HEK293T (cell line): ENCODE results near the gene SPOUT1.

Experiments
- ELF4 ChIP-seq: fragments of 450-650 bp; IDR thresholded peaks from 2 replicates; pipeline ENCODE4 v1.6.1; 2017; ENCODE audit warnings: antibody characterized with exemption
- FOXK2 ChIP-seq: fragments of 450-650 bp; IDR thresholded peaks from 2 replicates; pipeline ENCODE4 v1.6.1; 2016; ENCODE audit warnings: mild to moderate bottlenecking
- FOXM1 ChIP-seq: fragments of 450-650 bp; IDR thresholded peaks from 2 replicates; pipeline ENCODE4 v1.6.1; 2017; ENCODE audit warnings: mild to moderate bottlenecking, borderline replicate concordance
- HDGF ChIP-seq: fragments of 450-650 bp; IDR thresholded peaks from 2 replicates; pipeline ENCODE4 v1.6.1; 2017; ENCODE audit warnings: antibody characterized with exemption, borderline replicate concordance
- LEF1 ChIP-seq: fragments of 450-650 bp; IDR thresholded peaks from 2 replicates; pipeline ENCODE4 v1.6.1; 2017; ENCODE audit warnings: mild to moderate bottlenecking, borderline replicate concordance
- SP1 ChIP-seq: fragments of 450-650 bp; IDR thresholded peaks from 2 replicates; pipeline ENCODE4 v1.6.1; 2017
- SUZ12 ChIP-seq: fragments of 450-650 bp; IDR thresholded peaks from 2 replicates; pipeline ENCODE4 v1.6.1; 2016; ENCODE audit warnings: mild to moderate bottlenecking
- TF ChIP-seq, protein P1 (sequence below): fragments of 450-650 bp; IDR thresholded peaks from 2 replicates; pipeline ENCODE4 v1.6.1; 2016

DNA sequence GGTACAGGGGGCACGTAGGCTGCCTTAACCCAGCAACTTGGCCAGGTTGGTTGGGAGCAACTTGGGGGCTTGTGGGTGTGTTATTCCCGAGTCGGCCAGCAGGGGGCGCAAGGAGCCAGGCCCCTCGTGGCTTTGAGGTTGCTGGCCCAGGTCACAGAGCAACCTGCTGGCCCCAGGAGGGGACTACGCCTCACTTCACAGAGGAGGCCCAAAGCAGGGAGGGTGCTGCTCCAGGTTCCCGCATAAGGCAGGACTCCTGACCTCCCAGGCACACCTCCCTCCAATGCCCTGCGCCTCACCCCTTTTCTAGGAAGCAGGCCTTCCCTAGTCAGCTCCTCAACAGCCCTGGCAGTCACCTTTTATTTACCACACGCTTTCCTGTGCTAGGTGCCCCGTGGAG lies 34.1 kb upstream of the SPOUT1 start:
- no peak for TF ChIP-seq SUZ12
- no peak for TF ChIP-seq FOXM1
- TF ChIP-seq SP1: no peak
- TF ChIP-seq LEF1: no peak
- TF ChIP-seq FOXK2: no peak
- TF ChIP-seq ELF4: no peak
- TF ChIP-seq, protein P1, sequence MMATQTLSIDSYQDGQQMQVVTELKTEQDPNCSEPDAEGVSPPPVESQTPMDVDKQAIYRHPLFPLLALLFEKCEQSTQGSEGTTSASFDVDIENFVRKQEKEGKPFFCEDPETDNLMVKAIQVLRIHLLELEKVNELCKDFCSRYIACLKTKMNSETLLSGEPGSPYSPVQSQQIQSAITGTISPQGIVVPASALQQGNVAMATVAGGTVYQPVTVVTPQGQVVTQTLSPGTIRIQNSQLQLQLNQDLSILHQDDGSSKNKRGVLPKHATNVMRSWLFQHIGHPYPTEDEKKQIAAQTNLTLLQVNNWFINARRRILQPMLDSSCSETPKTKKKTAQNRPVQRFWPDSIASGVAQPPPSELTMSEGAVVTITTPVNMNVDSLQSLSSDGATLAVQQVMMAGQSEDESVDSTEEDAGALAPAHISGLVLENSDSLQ: no peak
- TF ChIP-seq HDGF: no peak
